Glomerular visceral epithelial cell (primary cell): ENCODE data around the gene MAPK14.
"Not testable (repeated sequence)": the region's sequence is repeated elsewhere in the genome, so short reads cannot be mapped to it uniquely, and the experiment has no call there.

ENCODE experiments used
- DNase-seq: peaks from one replicate; pipeline ENCODE4 v3.0.0-alpha.2; 2016; ENCODE audit errors: extremely low spot score

The MAPK14 gene

GRCh38 chr6:36027501-36028087, at the start of gene MAPK14:
Gene MAPK14, plus strand, starts transcription at chr6:36027808. Its CDS starts 350 bp downstream, at chr6:36028158.
- DNase-seq, result peak; percentile 100

GRCh38 chr6:35980126-35980525, 47.5 kb upstream of the MAPK14 start:
- DNase-seq, result not testable (repeated sequence)

GRCh38 chr6:35980991-35981645, 46.5 kb upstream of the MAPK14 start:
- no peak for DNase-seq

GRCh38 chr6:35984701-35985100, 42.9 kb upstream of the MAPK14 start:
- DNase-seq, result no peak

GRCh38 chr6:35988047-35988446, 39.6 kb upstream of the MAPK14 start:
- DNase-seq, result not testable (repeated sequence)

GRCh38 chr6:35993150-35993549, 34.5 kb upstream of the MAPK14 start:
- no peak for DNase-seq

- no peak for DNase-seq
These were observed 27.2 kb upstream of the MAPK14 start for GRCh38 chr6:36000451-36000850.

- no peak for DNase-seq
These were observed 11.9 kb upstream of the MAPK14 start for GRCh38 chr6:36015666-36016065.

GRCh38 chr6:36018339-36018738, 9.3 kb upstream of the MAPK14 start:
- DNase-seq, result no peak

GRCh38 chr6:36019167-36019566, 8.4 kb upstream of the MAPK14 start:
- no peak for DNase-seq

GRCh38 chr6:36020154-36020553, 7.5 kb upstream of the MAPK14 start:
- no peak for DNase-seq

GRCh38 chr6:36023996-36024795, 3.4 kb upstream of the MAPK14 start, which contains the start of gene SLC26A8:
Gene SLC26A8, minus strand, starts transcription at chr6:36024641. Its CDS starts 4,934 bp downstream, at chr6:36019707.
- DNase-seq, result no peak

- DNase-seq, result no peak
These were observed 2.2 kb upstream of the MAPK14 start for GRCh38 chr6:36025260-36025931.

- DNase-seq, result no peak
These were observed 1.7 kb upstream of the MAPK14 start for GRCh38 chr6:36025932-36026327.

- DNase-seq, result peak; percentile 39
These were observed 674 bp downstream of the MAPK14 start for GRCh38 chr6:36028088-36028876.

GRCh38 chr6:36028877-36029324, 1.3 kb downstream of the MAPK14 start:
- peak; percentile 73 for DNase-seq

GRCh38 chr6:36029464-36029863, 1.9 kb downstream of the MAPK14 start:
- DNase-seq, result peak; percentile 25

- DNase-seq, result no peak
These were observed 4.7 kb downstream of the MAPK14 start for GRCh38 chr6:36032261-36032660.

GRCh38 chr6:36033144-36033543, 5.5 kb downstream of the MAPK14 start:
- not testable (repeated sequence) for DNase-seq

GRCh38 chr6:36033935-36034334, 6.3 kb downstream of the MAPK14 start:
- DNase-seq, result peak; percentile 20

- DNase-seq, result no peak
These were observed 6.8 kb downstream of the MAPK14 start for GRCh38 chr6:36034441-36034840.
